Right atrium auricular region (tissue), 2 donors: Measurements from ENCODE around the gene TOMM22. TPM values are rescaled to one million over a fixed set of nuclear protein-coding genes. Genes with fewer than 3 reads are reported as not detected.
A peak's percentile ranks its signal among the peaks of the same experiment; 100 is the strongest.

ENCODE experiments used
- DNase-seq: peaks from one replicate; pipeline ENCODE4 v3.0.0-alpha.2; 2019; ENCODE audit warnings: low spot score
- H3K27ac ChIP-seq, 2 donors: fragments of 200-600 bp; sonication (generic); 1 replicate in 1 of 2; 2 replicates in 1 of 2; pipeline ENCODE4 v1.5.1; 2016 to 2019
- H3K27me3 ChIP-seq, 2 donors: fragments of 200-600 bp; sonication (generic); one replicate each; pipeline versions ENCODE4 v1.5.1 to v1.6.0; 2017 to 2019
- H3K36me3 ChIP-seq: fragments of 200-600 bp; sonication (generic); one replicate; pipeline ENCODE4 v1.5.1; 2016
- H3K4me1 ChIP-seq, 2 donors: fragments of 200-600 bp; sonication (generic); one replicate each; pipeline versions ENCODE4 v1.5.1 to v1.6.0; 2017 to 2019
- H3K4me3 ChIP-seq, 2 donors: fragments of 200-600 bp; sonication (generic); 1 replicate in 1 of 2; 2 replicates in 1 of 2; pipeline ENCODE4 v1.5.1; 2017 to 2019; ENCODE audit warnings: mild to moderate bottlenecking in 1 of 2, moderate library complexity in 1 of 2
- H3K9me3 ChIP-seq, 2 donors: fragments of 200-600 bp; sonication (generic); one replicate each; pipeline ENCODE4 v1.5.1; 2019
- total RNA-seq, 2 donors: library from RNA; depleted of rRNA; stranded (reverse); fragments of >200 nt; gene quantifications; one replicate each; pipeline ENCODE4 v1.1.0, GENCODE V29; 2016
- TF ChIP-seq, protein P1 (sequence below), 2 donors: fragments of 200-600 bp; sonication (generic); IDR thresholded peaks; one replicate each; pipeline ENCODE4 v1.5.1; 2019; ENCODE audit warnings: antibody characterized with exemption in 2 of 2

The TOMM22 gene
- total RNA-seq, 2 donors from 2014 or later = 36.9 to 42.5 TPM

DNA sequence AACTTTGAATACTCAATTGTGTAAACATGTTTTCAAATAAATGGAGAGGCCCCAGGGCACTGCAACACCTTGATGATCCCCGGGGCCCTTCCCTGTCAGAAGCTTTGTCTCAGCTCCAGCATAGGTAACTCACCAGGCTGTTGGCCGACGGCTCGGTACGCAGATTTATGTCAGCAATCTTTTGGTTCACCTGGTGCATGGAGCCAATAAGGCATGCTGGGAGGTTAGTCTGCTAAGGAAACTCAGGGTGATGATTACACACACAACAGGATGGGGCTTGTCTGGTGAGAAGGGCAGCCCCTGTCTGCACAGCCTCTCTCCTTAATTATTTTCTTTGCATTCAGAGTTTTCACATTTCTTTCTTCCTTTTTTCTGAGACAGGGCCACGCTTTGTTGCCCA, 36.3 kb upstream of the TOMM22 start:
- Histone ChIP-seq H3K4me1 (no peaks in the 10 kb centered on the region), H3K27ac (no peak overlapping the region), H3K36me3 (no peaks in the 10 kb centered on the region), H3K4me3 (no peak overlapping the region), H3K27me3 (no peaks in the 10 kb centered on the region), H3K9me3 (no peaks in the 10 kb centered on the region)
- no peak for DNase-seq
- TF ChIP-seq, protein P1, sequence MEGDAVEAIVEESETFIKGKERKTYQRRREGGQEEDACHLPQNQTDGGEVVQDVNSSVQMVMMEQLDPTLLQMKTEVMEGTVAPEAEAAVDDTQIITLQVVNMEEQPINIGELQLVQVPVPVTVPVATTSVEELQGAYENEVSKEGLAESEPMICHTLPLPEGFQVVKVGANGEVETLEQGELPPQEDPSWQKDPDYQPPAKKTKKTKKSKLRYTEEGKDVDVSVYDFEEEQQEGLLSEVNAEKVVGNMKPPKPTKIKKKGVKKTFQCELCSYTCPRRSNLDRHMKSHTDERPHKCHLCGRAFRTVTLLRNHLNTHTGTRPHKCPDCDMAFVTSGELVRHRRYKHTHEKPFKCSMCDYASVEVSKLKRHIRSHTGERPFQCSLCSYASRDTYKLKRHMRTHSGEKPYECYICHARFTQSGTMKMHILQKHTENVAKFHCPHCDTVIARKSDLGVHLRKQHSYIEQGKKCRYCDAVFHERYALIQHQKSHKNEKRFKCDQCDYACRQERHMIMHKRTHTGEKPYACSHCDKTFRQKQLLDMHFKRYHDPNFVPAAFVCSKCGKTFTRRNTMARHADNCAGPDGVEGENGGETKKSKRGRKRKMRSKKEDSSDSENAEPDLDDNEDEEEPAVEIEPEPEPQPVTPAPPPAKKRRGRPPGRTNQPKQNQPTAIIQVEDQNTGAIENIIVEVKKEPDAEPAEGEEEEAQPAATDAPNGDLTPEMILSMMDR (IDR thresholded peaks at IDR 0.05) = no peak

DNA sequence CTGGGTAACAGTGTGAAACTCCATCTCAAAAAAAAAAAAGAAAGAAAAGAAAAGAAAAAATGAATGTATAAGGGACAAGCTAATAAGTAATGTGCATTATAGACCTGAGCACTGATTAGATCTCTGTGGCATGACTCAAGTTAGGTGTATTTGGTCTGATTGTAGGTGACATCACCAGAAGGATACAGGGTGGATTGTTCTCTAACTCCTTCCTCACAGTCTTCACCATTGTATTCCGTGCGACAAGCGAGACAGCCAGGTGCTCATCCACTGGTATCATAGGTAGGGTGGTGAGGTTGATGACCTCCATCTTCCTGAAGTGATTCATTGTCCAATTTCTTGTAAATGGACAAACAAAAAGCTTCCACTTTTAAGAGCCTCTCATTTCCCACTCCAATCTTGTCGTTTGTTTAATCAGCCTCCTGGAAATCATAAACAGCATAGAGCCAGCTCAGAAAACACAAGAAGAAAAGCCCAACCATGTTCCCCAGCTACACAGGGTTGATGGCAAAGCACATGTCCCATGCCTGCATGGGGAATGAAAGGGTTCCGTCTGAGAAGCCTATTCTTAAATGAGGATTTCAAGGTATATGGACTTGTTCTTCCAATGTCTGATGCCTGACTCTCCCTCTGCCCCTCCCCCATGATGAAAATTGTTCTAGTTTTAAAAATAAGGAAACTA, 31.8 kb upstream of the TOMM22 start:
- no peaks in the 10 kb centered on the region for H3K36me3 ChIP-seq
- no peak overlapping the region for H3K27ac ChIP-seq
- no peak overlapping the region for H3K4me3 ChIP-seq
- no peaks in the 10 kb centered on the region for H3K27me3 ChIP-seq
- no peaks in the 10 kb centered on the region for H3K4me1 ChIP-seq
- H3K9me3 ChIP-seq = no peaks in the 10 kb centered on the region
- DNase-seq = no peak
- TF ChIP-seq, protein P1 (IDR thresholded peaks at IDR 0.05) = no peak

DNA sequence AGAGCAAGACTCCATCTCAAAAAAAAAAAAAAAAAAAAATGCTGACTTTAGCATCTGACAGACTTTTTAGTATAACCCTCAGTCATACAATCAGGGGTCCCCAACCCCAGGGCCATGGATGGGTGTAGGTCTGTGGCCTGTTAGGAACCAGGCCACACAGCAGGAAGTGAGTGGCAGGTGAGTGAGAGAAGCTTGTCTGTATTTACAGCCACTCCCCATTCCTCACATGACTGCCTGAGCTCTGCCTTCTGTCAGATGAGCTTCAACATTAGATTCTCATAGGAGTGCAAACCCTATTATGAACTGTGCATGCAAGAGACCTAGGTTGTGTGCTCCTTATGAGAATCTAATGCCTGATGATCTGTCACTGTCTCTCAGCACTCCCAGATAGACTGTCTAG, 28.9 kb upstream of the TOMM22 start:
- DNase-seq = no peak
- TF ChIP-seq, protein P1 (IDR thresholded peaks at IDR 0.05) = no peak
- Histone ChIP-seq H3K4me3 (no peak overlapping the region), H3K36me3 (no peaks in the 10 kb centered on the region), H3K9me3 (no peaks in the 10 kb centered on the region), H3K27me3 (no peaks in the 10 kb centered on the region), H3K27ac (no peak overlapping the region), H3K4me1 (peaks cover 0 to 13% of the 10 kb centered on the region in 2 donors)

GRCh38 chr22:38653741-38654140, 28.0 kb upstream of the TOMM22 start:
- no peak for DNase-seq

DNA sequence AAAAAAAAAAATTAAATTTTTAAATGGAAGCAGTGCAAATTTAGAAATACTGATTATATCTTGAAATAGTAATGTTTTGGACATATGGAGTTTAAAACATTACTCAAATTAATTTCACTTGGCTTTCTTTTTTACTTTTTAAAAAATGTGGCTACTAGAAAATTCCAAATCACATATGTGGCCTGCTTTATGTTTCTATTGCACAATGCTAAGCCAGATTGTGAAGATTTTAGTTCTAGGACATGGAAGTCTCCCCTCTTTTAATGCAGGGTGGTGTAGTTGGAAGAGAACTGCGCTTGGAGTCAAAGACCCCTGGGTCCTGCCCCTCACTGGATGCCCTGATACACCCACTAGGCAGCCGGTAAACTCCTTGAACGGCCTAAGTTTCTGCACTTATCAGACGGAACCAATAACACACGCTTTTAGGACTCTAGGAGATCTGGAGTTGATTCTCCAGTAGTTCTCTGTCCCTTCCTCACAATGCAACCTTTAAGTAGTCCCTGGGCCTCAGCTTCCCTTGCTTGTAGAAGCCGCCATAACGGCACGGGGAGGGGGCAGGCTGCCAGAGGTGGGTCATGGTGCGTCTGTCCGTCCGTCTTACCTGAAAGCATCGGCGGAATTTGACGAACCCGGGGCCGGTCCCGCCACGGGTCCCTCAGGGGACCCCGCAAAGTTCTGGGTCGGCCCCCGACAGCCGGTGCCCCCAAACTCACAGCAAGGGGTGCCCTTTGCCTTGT, 26.1 kb upstream of the TOMM22 start:
- H3K36me3 ChIP-seq = no peaks in the 10 kb centered on the region
- H3K27ac ChIP-seq = peak overlapping the region; percentile 89 to 91
- H3K27me3 ChIP-seq = no peaks in the 10 kb centered on the region
- DNase-seq = no peak
- peaks cover 0 to 19% of the 10 kb centered on the region in 2 donors for H3K4me1 ChIP-seq
- peak overlapping the region; percentile 64 to 93 for H3K4me3 ChIP-seq
- TF ChIP-seq, protein P1 (IDR thresholded peaks at IDR 0.05) = no peak
- no peaks in the 10 kb centered on the region for H3K9me3 ChIP-seq

More at GRCh38 chr22:38653741-38654140, 28.0 kb upstream of the TOMM22 start:
- H3K36me3 ChIP-seq = no peaks in the 10 kb centered on the region
- no peaks in the 10 kb centered on the region for H3K9me3 ChIP-seq
- TF ChIP-seq, protein P1 (IDR thresholded peaks at IDR 0.05) = no peak
- H3K4me3 ChIP-seq = no peak overlapping the region
- H3K27ac ChIP-seq = no peak overlapping the region
- H3K27me3 ChIP-seq = no peaks in the 10 kb centered on the region
- H3K4me1 ChIP-seq = peaks cover 0 to 19% of the 10 kb centered on the region in 2 donors
